GM19025 (cell line): ENCODE measurements around the gene TOMM22.

Experiments
- ATAC-seq: cut with Tn5 transposase; IDR thresholded peaks from one replicate; pipeline ENCODE4 v1.9.1; 2021; ENCODE audit warnings: mild to moderate bottlenecking, low read depth, moderate library complexity; ENCODE audit not compliant: unreplicated experiment

TOMM22 gene

DNA sequence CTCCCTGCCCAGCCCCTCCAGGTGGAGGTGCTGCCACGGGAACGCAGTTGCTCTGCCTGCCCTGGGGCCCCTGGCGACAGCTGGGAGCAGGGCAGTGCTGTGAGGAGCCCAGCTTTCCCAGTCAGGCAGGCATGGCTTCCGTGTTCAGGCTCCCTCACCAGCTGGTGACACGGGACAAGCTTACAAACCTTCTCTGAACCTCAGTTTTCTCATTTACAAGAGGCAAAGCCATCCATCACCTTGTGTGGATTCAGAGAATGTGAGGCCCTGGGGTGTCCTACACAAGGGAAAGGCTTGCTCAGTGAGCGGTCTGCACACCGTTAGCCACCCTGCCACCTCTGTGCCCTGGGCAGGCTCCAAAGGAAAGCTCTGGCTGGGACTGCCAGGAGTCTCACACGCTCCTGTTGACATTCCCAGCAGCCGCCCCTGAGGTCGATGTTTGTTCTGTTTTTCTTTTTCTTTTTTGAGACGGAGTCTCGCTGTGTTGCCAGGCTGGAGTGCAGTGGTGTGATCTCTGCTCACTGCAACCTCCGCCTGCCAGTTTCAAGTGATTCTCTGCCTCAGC, 50.6 kb downstream of the TOMM22 start:
- no peak for ATAC-seq

GRCh38 chr22:38733329-38733723, 51.6 kb downstream of the TOMM22 start:
- ATAC-seq, result no peak

- no peak for ATAC-seq
These were observed 52.1 kb downstream of the TOMM22 start for GRCh38 chr22:38733724-38734381.

DNA sequence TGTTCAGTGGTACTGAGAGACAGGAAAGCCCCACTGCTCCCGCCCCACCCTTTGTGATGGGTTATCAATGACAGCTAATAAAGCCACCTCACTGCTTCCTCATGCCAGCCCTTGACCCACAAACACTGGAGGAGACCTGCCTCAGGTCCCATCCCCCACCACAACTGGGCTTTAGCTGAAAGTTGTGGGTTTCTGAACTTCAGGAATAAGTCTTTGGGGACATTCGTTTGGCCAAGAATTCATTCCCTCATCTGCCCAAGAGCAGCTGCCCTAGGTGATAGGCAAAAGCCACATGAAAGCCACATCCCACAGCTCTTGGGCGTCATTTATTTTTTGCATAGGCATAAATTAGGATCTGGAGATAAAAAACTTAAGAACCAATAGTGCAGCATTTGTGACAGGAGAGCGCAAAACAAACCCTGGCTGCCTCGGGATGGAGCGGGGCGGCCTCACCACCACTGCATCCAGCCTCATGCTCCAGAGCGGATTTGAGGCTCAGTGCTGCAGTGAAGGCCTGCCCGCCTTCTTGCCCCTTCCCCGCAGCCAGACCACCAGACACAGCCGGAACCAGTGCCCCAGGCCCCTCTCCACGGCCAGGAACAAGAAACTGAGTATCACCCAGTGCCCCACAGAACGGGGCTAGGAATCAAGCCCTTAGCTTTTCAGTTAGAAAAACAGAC, 52.8 kb downstream of the TOMM22 start:
- no peak for ATAC-seq
